ENCODE measurements around the gene BABAM2.

DNA sequence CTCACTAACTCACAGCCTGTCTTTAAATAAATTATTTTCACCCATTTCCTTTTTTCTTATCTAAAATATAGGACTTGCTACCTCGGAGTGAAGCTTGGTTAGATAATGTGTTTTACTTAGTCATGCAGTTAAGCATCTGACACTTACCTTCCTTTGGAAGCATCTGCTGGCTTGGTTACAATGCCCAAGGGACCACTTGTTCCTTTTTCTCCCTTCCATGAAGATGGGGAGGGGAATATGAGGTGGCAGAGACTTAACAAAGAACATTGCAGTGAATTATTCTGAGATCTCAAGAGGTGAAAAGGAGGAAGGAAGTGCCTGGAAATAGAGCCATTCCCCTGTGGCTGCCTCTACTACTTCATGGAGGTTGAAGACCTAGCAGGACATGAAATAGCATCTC, 356.8 kb downstream of the BABAM2 start:
- TF ChIP-seq CTCF (IDR thresholded peaks at IDR 0.05 in 4 of 5, conservative IDR thresholded peaks at IDR 0.05 in 1 of 5) (no peak), POLR2A (IDR thresholded peaks at IDR 0.05) (no peak)

Measured in gastrocnemius medialis (tissue), 4 donors.